ENCODE data around the gene SDF4.

Gene SDF4

GRCh38 chr1:1169429-1170214, 62.2 kb downstream of the SDF4 start:
- TF ChIP-seq, protein P1, sequence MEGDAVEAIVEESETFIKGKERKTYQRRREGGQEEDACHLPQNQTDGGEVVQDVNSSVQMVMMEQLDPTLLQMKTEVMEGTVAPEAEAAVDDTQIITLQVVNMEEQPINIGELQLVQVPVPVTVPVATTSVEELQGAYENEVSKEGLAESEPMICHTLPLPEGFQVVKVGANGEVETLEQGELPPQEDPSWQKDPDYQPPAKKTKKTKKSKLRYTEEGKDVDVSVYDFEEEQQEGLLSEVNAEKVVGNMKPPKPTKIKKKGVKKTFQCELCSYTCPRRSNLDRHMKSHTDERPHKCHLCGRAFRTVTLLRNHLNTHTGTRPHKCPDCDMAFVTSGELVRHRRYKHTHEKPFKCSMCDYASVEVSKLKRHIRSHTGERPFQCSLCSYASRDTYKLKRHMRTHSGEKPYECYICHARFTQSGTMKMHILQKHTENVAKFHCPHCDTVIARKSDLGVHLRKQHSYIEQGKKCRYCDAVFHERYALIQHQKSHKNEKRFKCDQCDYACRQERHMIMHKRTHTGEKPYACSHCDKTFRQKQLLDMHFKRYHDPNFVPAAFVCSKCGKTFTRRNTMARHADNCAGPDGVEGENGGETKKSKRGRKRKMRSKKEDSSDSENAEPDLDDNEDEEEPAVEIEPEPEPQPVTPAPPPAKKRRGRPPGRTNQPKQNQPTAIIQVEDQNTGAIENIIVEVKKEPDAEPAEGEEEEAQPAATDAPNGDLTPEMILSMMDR (IDR thresholded peaks at IDR 0.05; ENCODE audit: low read depth, low read length) = no peak
- DNase-seq (ENCODE audit: extremely low read depth, low read depth) = no peak

DNA sequence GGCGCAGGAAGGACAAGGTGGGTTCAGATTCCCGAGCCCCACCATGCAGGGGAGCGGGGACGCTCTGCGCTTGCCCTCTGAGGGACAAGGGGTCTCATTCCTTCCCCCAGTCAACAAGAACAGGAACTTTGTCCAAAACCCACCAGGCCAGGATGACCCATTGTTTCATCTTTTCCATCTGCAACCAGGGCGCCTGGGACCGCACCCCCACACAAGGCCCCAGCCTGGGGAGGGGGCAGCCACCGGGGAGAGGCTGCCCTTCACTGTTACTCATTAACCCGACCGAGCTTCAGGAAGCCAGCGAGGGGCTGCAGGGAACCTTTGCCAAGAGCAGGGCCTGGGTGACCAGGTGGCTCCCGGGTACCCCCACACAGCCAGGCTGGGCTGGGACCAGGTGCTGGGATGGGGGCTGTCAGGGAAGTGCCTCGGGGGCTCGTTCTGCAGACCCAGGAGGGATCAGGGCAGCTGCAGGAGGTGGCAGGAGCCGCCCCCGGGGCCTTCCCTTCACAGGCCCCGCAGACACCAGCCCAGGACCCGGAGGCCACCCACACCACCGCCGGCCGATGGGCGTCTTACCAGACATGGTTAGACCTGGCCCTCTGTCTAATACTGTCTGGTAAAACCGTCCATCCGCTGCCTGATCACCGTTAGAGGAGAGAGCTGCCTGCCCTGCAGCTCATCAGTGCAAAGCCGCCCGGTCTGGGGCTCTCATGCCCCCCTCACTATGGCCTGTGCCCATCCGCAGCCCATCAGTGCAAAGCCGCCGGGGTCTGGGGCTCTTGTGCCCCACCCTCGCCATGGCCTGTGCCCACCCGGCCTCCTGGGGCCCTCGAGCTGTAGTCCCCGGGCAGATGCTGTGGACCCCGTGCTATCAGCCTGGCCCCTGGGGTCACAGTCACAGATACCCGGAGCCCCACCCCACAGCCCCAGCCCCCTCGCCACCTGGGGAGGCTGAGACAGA, 63.1 kb downstream of the SDF4 start:
- no peak for DNase-seq (ENCODE audit: extremely low read depth, low read depth)
- TF ChIP-seq, protein P1 (IDR thresholded peaks at IDR 0.05; ENCODE audit: low read depth, low read length) = no peak

GRCh38 chr1:1167841-1168450, 63.9 kb downstream of the SDF4 start:
- TF ChIP-seq, protein P1 (IDR thresholded peaks at IDR 0.05; ENCODE audit: low read depth, low read length) = no peak
- DNase-seq (ENCODE audit: extremely low read depth, low read depth) = no peak

- TF ChIP-seq, protein P1 (IDR thresholded peaks at IDR 0.05; ENCODE audit: low read depth, low read length) = no peak
- DNase-seq (ENCODE audit: extremely low read depth, low read depth) = no peak
These were observed 64.4 kb downstream of the SDF4 start for GRCh38 chr1:1167398-1167821.
